ENCODE results near the gene NOC2L.

Gene NOC2L

GRCh38 chr1:963301-963651 is 4.2 kb upstream of the NOC2L start:
- no peak for ATAC-seq
- no peak for TF ChIP-seq RARB (CRISPR knock-in tag; IDR thresholded peaks at IDR 0.05)
- no peak for TF ChIP-seq ESRRG (CRISPR knock-in tag; IDR thresholded peaks at IDR 0.05)
- no peak for TF ChIP-seq POU6F1 (CRISPR knock-in tag; IDR thresholded peaks at IDR 0.05; ENCODE audit: borderline replicate concordance, low read depth)
- TF ChIP-seq ZNF70 (CRISPR knock-in tag; IDR thresholded peaks at IDR 0.05), result no peak
- TF ChIP-seq OSR1 (CRISPR knock-in tag; IDR thresholded peaks at IDR 0.05), result no peak
- TF ChIP-seq ARNTL (CRISPR knock-in tag; IDR thresholded peaks at IDR 0.05; ENCODE audit: borderline replicate concordance, low read depth), result no peak
- no peak for TF ChIP-seq CSDC2 (CRISPR knock-in tag; IDR thresholded peaks at IDR 0.05)
- TF ChIP-seq ZFP3 (CRISPR knock-in tag; IDR thresholded peaks at IDR 0.05), result no peak

GRCh38 chr1:962381-963300 is 3.6 kb upstream of the NOC2L start:
- ATAC-seq, result no peak
- TF ChIP-seq ARNTL (CRISPR knock-in tag; IDR thresholded peaks at IDR 0.05; ENCODE audit: borderline replicate concordance, low read depth) (no peak), PPARA (CRISPR knock-in tag; IDR thresholded peaks at IDR 0.05; ENCODE audit: borderline replicate concordance) (no peak), TSHZ2 (CRISPR knock-in tag; IDR thresholded peaks at IDR 0.05) (no peak), ESRRG (CRISPR knock-in tag; IDR thresholded peaks at IDR 0.05) (no peak), ZNF8 (CRISPR knock-in tag; IDR thresholded peaks at IDR 0.05) (no peak), PATZ1 (CRISPR knock-in tag; IDR thresholded peaks at IDR 0.05; ENCODE audit: borderline replicate concordance) (no peak), GLIS3 (CRISPR knock-in tag; IDR thresholded peaks at IDR 0.05) (no peak), CSRNP3 (CRISPR knock-in tag; IDR thresholded peaks at IDR 0.05) (no peak), ZNF70 (CRISPR knock-in tag; IDR thresholded peaks at IDR 0.05) (no peak), ZFP3 (CRISPR knock-in tag; IDR thresholded peaks at IDR 0.05) (no peak), RARB (CRISPR knock-in tag; IDR thresholded peaks at IDR 0.05) (no peak), OSR1 (CRISPR knock-in tag; IDR thresholded peaks at IDR 0.05) (no peak), CSDC2 (CRISPR knock-in tag; IDR thresholded peaks at IDR 0.05) (no peak), ISL1 (CRISPR knock-in tag; IDR thresholded peaks at IDR 0.05) (no peak), TCF4 (CRISPR knock-in tag; IDR thresholded peaks at IDR 0.05; ENCODE audit: borderline replicate concordance) (no peak), TOX (CRISPR knock-in tag; IDR thresholded peaks at IDR 0.05; ENCODE audit: borderline replicate concordance) (no peak), CREB5 (CRISPR knock-in tag; IDR thresholded peaks at IDR 0.05; ENCODE audit: low read depth) (no peak), SNAI2 (CRISPR knock-in tag; IDR thresholded peaks at IDR 0.05) (no peak)

- ATAC-seq, result no peak
- TF ChIP-seq ZNF8 (CRISPR knock-in tag; IDR thresholded peaks at IDR 0.05), result no peak
These were observed 2.1 kb upstream of the NOC2L start for GRCh38 chr1:961132-961669.

Data from SK-N-SH treated with all-trans-retinoic acid at 6 μM for 48 hours (cell line).